Keratinocyte (primary cell): ENCODE data around the gene ZNF554. TPM values are rescaled to one million over a fixed set of nuclear protein-coding genes. Genes with fewer than 3 reads are reported as not detected.

Experiments used
- DNase-seq: peaks from one replicate; pipeline ENCODE4 v3.0.0-alpha.2; 2011; ENCODE audit warnings: low read depth, missing footprints, low spot score
- FAIRE-seq: peaks from 2 replicates; lab custom pipeline; 2011; peaks lifted over from hg19 to GRCh38; lab: Jason Lieb, UNC
- H2AFZ ChIP-seq: 2 replicates; pipeline ENCODE4 v1.6.0; 2012; ENCODE audit warnings: low read length, control low read depth, inconsistent platforms; ENCODE audit not compliant: control insufficient read depth
- H3K27ac ChIP-seq: 2 replicates; pipeline ENCODE4 v1.5.1; 2011; ENCODE audit warnings: low read length; ENCODE audit not compliant: control insufficient read depth, insufficient read depth
- H3K27me3 ChIP-seq: 3 replicates; pipeline ENCODE4 v1.6.0; 2011; ENCODE audit warnings: low read length; ENCODE audit not compliant: control insufficient read depth, insufficient read depth; ENCODE audit errors: extremely low read depth
- H3K36me3 ChIP-seq, 2 experiments: 2 replicates in 1 of 2; 3 replicates in 1 of 2; pipeline ENCODE4 v1.5.1; 2011; ENCODE audit warnings: low read length in 2 of 2, mild to moderate bottlenecking in 1 of 2; ENCODE audit not compliant: control insufficient read depth in 2 of 2, insufficient read depth in 2 of 2; ENCODE audit errors: extremely low read depth in 1 of 2
- H3K4me1 ChIP-seq: 3 replicates; pipeline ENCODE4 v1.5.1; 2011; ENCODE audit warnings: low read length; ENCODE audit not compliant: control insufficient read depth, insufficient read depth; ENCODE audit errors: extremely low read depth
- H3K4me2 ChIP-seq: 3 replicates; pipeline ENCODE4 v1.6.0; 2011; ENCODE audit warnings: low read depth, low read length; ENCODE audit not compliant: control insufficient read depth, insufficient read depth; ENCODE audit errors: extremely low read depth
- H3K4me3 ChIP-seq, 3 experiments: fragments of 200-600 bp in 1 of 3; sonication (generic) in 1 of 3; 2 replicates in 2 of 3; 3 replicates in 1 of 3; pipeline ENCODE4 v1.5.1; 2011 to 2016; ENCODE audit warnings: low read length in 3 of 3, mild to moderate bottlenecking in 3 of 3, control low read depth in 2 of 3, inconsistent platforms in 1 of 3, low read depth in 1 of 3, mixed read lengths in 1 of 3, mixed run types in 1 of 3, moderate library complexity in 1 of 3; ENCODE audit not compliant: control insufficient read depth in 2 of 3, insufficient read depth in 2 of 3; ENCODE audit errors: extremely low read depth in 1 of 3
- H3K79me2 ChIP-seq: 2 replicates; pipeline ENCODE4 v1.6.0; 2012; ENCODE audit warnings: low read length; ENCODE audit not compliant: control insufficient read depth, insufficient read depth
- H3K9ac ChIP-seq: 3 replicates; pipeline ENCODE4 v1.6.0; 2011; ENCODE audit warnings: low read length; ENCODE audit not compliant: control insufficient read depth, insufficient read depth; ENCODE audit errors: extremely low read depth
- H3K9me1 ChIP-seq: 3 replicates; pipeline ENCODE4 v1.6.0; 2011; ENCODE audit warnings: low read length; ENCODE audit not compliant: control insufficient read depth, insufficient read depth; ENCODE audit errors: extremely low read depth
- H3K9me3 ChIP-seq: 2 replicates; pipeline ENCODE4 v1.5.1; 2012; ENCODE audit warnings: low read depth, low read length; ENCODE audit not compliant: control insufficient read depth
- H4K20me1 ChIP-seq: 3 replicates; pipeline ENCODE4 v1.6.0; 2011; ENCODE audit warnings: low read length; ENCODE audit not compliant: control insufficient read depth, insufficient read depth; ENCODE audit errors: extremely low read depth
- CTCF ChIP-seq, 3 experiments: IDR thresholded peaks in 1 of 3; conservative IDR thresholded peaks in 1 of 3; optimal IDR thresholded peaks in 1 of 3; 2 replicates in 2 of 3; 3 replicates in 1 of 3; pipeline versions ENCODE3 to v1.5.1; 2011; ENCODE audit warnings: low read length in 3 of 3, mild to moderate bottlenecking in 3 of 3, moderate library complexity in 2 of 3, control low read depth in 1 of 3, inconsistent platforms in 1 of 3; ENCODE audit not compliant: insufficient read depth in 2 of 3; ENCODE audit errors: extremely low read depth in 1 of 3
- EZH2 ChIP-seq: IDR thresholded peaks from one replicate; pipeline ENCODE4 v1.6.1; 2012; ENCODE audit warnings: inconsistent platforms, mild to moderate bottlenecking, low read length, moderate library complexity
- dilution Hi-C: fragments of 300-500 bp; cut with MboI; formaldehyde crosslinking; loops from one replicate; pipeline ENCODE4 v1.7.0; 2020; ENCODE audit warnings: low sequenced_read_pairs; ENCODE audit not compliant: extremely low pct_ligation_motif_present
- polyA plus RNA-seq, 5 experiments: library from polyadenylated mRNA; depleted of rRNA in 3 of 5; stranded (reverse) in 3 of 5; stranded (forward) in 1 of 5; unstranded in 1 of 5; fragments of >200 nt; gene quantifications; 1 replicate in 1 of 5; 2 replicates in 3 of 5; 3 replicates in 1 of 5; pipeline versions ENCODE4 v1.2.1 to v1.2.3, GENCODE V29; 2011 to 2012; ENCODE audit warnings: missing spikeins in 2 of 5, low read depth in 1 of 5, low replicate concordance in 1 of 5

The ZNF554 gene
- polyA plus RNA-seq, 1 donor (not counting 4 experiments of a cell fraction or from before 2014, with no cell fraction given): 2.7 TPM

- no peak overlapping the region for H3K27ac ChIP-seq
- H3K36me3 ChIP-seq: no peaks in the 10 kb centered on the region
- TF ChIP-seq CTCF (optimal IDR thresholded peaks at IDR 0.05 in 1 of 3, IDR thresholded peaks at IDR 0.05 in 1 of 3, conservative IDR thresholded peaks at IDR 0.05 in 1 of 3; ENCODE audit: extremely low read depth in 1 of 3, insufficient read depth in 2 of 3, low read length in 3 of 3) (no peak), EZH2 (no peak)
- H3K79me2 ChIP-seq: peaks cover 4% of the 10 kb centered on the region
- dilution Hi-C loops: no loop called here
- H3K4me1 ChIP-seq: peaks cover 7% of the 10 kb centered on the region
- no peak for FAIRE-seq
- peaks cover 8% of the 10 kb centered on the region for H3K9me3 ChIP-seq
- no peaks in the 10 kb centered on the region for H3K9me1 ChIP-seq
- no peaks in the 10 kb centered on the region for H4K20me1 ChIP-seq
- no peak overlapping the region for H2AFZ ChIP-seq
- H3K9ac ChIP-seq: no peak overlapping the region
- DNase-seq: no peak
- no peaks in the 10 kb centered on the region for H3K27me3 ChIP-seq
- no peak overlapping the region for H3K4me3 ChIP-seq
- no peak overlapping the region for H3K4me2 ChIP-seq
Measured at GRCh38 chr19:2823646-2824045, 4.0 kb downstream of the ZNF554 start.

- peaks cover 7% of the 10 kb centered on the region for H3K4me1 ChIP-seq
- FAIRE-seq (no peak), DNase-seq (no peak)
- no peak overlapping the region for H3K27ac ChIP-seq
- no peak overlapping the region for H3K4me3 ChIP-seq
- H3K9me1 ChIP-seq: no peaks in the 10 kb centered on the region
- dilution Hi-C loops: no loop called here
- no peak for TF ChIP-seq EZH2
- no peak for TF ChIP-seq CTCF (optimal IDR thresholded peaks at IDR 0.05 in 1 of 3, IDR thresholded peaks at IDR 0.05 in 1 of 3, conservative IDR thresholded peaks at IDR 0.05 in 1 of 3; ENCODE audit: extremely low read depth in 1 of 3, insufficient read depth in 2 of 3, low read length in 3 of 3)
- H3K27me3 ChIP-seq: no peaks in the 10 kb centered on the region
- no peak overlapping the region for H3K4me2 ChIP-seq
- no peaks in the 10 kb centered on the region for H4K20me1 ChIP-seq
- no peaks in the 10 kb centered on the region for H3K36me3 ChIP-seq
- peaks cover 8% of the 10 kb centered on the region for H3K9me3 ChIP-seq
- no peak overlapping the region for H2AFZ ChIP-seq
- no peak overlapping the region for H3K9ac ChIP-seq
- peaks cover 4% of the 10 kb centered on the region for H3K79me2 ChIP-seq
Measured at GRCh38 chr19:2824129-2824528, 4.5 kb downstream of the ZNF554 start.
